Activated CD4-positive, alpha-beta T cell treated with anti-CD3 and anti-CD28 coated beads for 4 hours (primary cell): ENCODE measurements around the gene PPP1R15A.
"Not testable (repeated sequence)": the region's sequence is repeated elsewhere in the genome, so short reads cannot be mapped to it uniquely, and the experiment has no call there.

Source experiments
- DNase-seq, 2 donors: peaks; one replicate each; pipeline ENCODE4 v3.0.0-alpha.2; 2020

PPP1R15A gene

GRCh38 chr19:48859711-48860572 lies 12.3 kb upstream of the PPP1R15A start:
- DNase-seq = no peak

- no peak for DNase-seq
These were observed 10.9 kb upstream of the PPP1R15A start for GRCh38 chr19:48861313-48861712.

GRCh38 chr19:48862827-48863226 lies 9.4 kb upstream of the PPP1R15A start:
- no peak for DNase-seq

GRCh38 chr19:48866692-48867091 lies 5.5 kb upstream of the PPP1R15A start:
- no peak for DNase-seq

- DNase-seq = no peak
These were observed 5.0 kb upstream of the PPP1R15A start for GRCh38 chr19:48867123-48867745.

- no peak for DNase-seq
These were observed 4.5 kb upstream of the PPP1R15A start for GRCh38 chr19:48867746-48868113.

- DNase-seq = no peak
These were observed 3.9 kb upstream of the PPP1R15A start, which contains the start of gene PLEKHA4 for GRCh38 chr19:48868114-48868886. TSS of gene PLEKHA4 (minus strand) at chr19:48868617. CDS start at chr19:48867620, 997 bp downstream.

- DNase-seq = no peak
These were observed 2.2 kb upstream of the PPP1R15A start for GRCh38 chr19:48870048-48870447.

GRCh38 chr19:48871471-48872181 lies 595 bp upstream of the PPP1R15A start:
- not testable (repeated sequence) for DNase-seq

GRCh38 chr19:48872884-48873475 lies 759 bp downstream of the PPP1R15A start:
- peak; percentile 74 to 77 for DNase-seq

- no peak for DNase-seq
These were observed 1.5 kb downstream of the PPP1R15A start for GRCh38 chr19:48873476-48874302.

GRCh38 chr19:48874303-48875135 lies 2.3 kb downstream of the PPP1R15A start:
- DNase-seq = no peak

- peak; percentile 48 to 54 for DNase-seq
These were observed 4.1 kb downstream of the PPP1R15A start for GRCh38 chr19:48876043-48876981.

GRCh38 chr19:48877855-48878195 lies 5.6 kb downstream of the PPP1R15A start:
- DNase-seq = no peak

- no peak for DNase-seq
These were observed 6.2 kb downstream of the PPP1R15A start for GRCh38 chr19:48878196-48879024.

GRCh38 chr19:48879025-48879637 lies 6.9 kb downstream of the PPP1R15A start:
- no peak for DNase-seq

- DNase-seq = not testable (repeated sequence)
These were observed 7.5 kb downstream of the PPP1R15A start for GRCh38 chr19:48879696-48880095.
